ENCODE data around the gene TMOD4. TPM values are rescaled to one million over a fixed set of nuclear protein-coding genes. Genes with fewer than 3 reads are reported as not detected.
A peak's percentile ranks its signal among the peaks of the same experiment; 100 is the strongest.

TMOD4 gene
- total RNA-seq, 2 experiments from 2014 or later: 2.3 to 2.5 TPM

- Mint-ChIP-seq H3K4me3 (no peak overlapping the region), H3K36me3 (no peaks in the 10 kb centered on the region), H3K27ac (no peak overlapping the region), H3K9me3 (no peaks in the 10 kb centered on the region), H3K4me1 (peaks cover 9% of the 10 kb centered on the region), H3K27me3 (no peaks in the 10 kb centered on the region)
- no peak for DNase-seq
Measured at GRCh38 chr1:151135433-151136385, 40.1 kb downstream of the TMOD4 start.

- Mint-ChIP-seq H3K36me3 (no peaks in the 10 kb centered on the region), H3K27ac (no peak overlapping the region), H3K27me3 (no peaks in the 10 kb centered on the region), H3K9me3 (no peaks in the 10 kb centered on the region), H3K4me3 (no peak overlapping the region), H3K4me1 (peaks cover 12% of the 10 kb centered on the region)
- DNase-seq: no peak
Measured at GRCh38 chr1:151134991-151135390, 40.8 kb downstream of the TMOD4 start.

GRCh38 chr1:151134396-151134795, 41.4 kb downstream of the TMOD4 start:
- Mint-ChIP-seq H3K9me3 (no peaks in the 10 kb centered on the region), H3K27ac (no peak overlapping the region), H3K27me3 (no peaks in the 10 kb centered on the region), H3K4me1 (peaks cover 12% of the 10 kb centered on the region), H3K36me3 (no peaks in the 10 kb centered on the region), H3K4me3 (no peak overlapping the region)
- DNase-seq: no peak

GRCh38 chr1:151133018-151133806, 42.6 kb downstream of the TMOD4 start:
- H3K36me3 Mint-ChIP-seq: no peaks in the 10 kb centered on the region
- H3K4me3 Mint-ChIP-seq: peak overlapping the region; percentile 30
- H3K27ac Mint-ChIP-seq: no peak overlapping the region
- H3K27me3 Mint-ChIP-seq: no peaks in the 10 kb centered on the region
- H3K9me3 Mint-ChIP-seq: no peaks in the 10 kb centered on the region
- peaks cover 12% of the 10 kb centered on the region for H3K4me1 Mint-ChIP-seq
- no peak for DNase-seq

GRCh38 chr1:151132335-151133017, 43.3 kb downstream of the TMOD4 start:
- H3K36me3 Mint-ChIP-seq: no peaks in the 10 kb centered on the region
- H3K27ac Mint-ChIP-seq: no peak overlapping the region
- peaks cover 12% of the 10 kb centered on the region for H3K4me1 Mint-ChIP-seq
- H3K9me3 Mint-ChIP-seq: no peaks in the 10 kb centered on the region
- no peak for DNase-seq
- no peaks in the 10 kb centered on the region for H3K27me3 Mint-ChIP-seq
- H3K4me3 Mint-ChIP-seq: no peak overlapping the region

- no peak for DNase-seq
- peaks cover 12% of the 10 kb centered on the region for H3K4me1 Mint-ChIP-seq
- no peaks in the 10 kb centered on the region for H3K36me3 Mint-ChIP-seq
- H3K27ac Mint-ChIP-seq: peak overlapping the region; percentile 87
- no peaks in the 10 kb centered on the region for H3K27me3 Mint-ChIP-seq
- H3K4me3 Mint-ChIP-seq: peak overlapping the region; percentile 78
- no peaks in the 10 kb centered on the region for H3K9me3 Mint-ChIP-seq
Measured at GRCh38 chr1:151131701-151132334, 44.0 kb downstream of the TMOD4 start.

GRCh38 chr1:151130987-151131586, 44.7 kb downstream of the TMOD4 start:
- H3K4me1 Mint-ChIP-seq: peaks cover 12% of the 10 kb centered on the region
- peak overlapping the region; percentile 87 for H3K27ac Mint-ChIP-seq
- peak overlapping the region; percentile 78 for H3K4me3 Mint-ChIP-seq
- peak; percentile 89 for DNase-seq
- no peaks in the 10 kb centered on the region for H3K9me3 Mint-ChIP-seq
- H3K36me3 Mint-ChIP-seq: no peaks in the 10 kb centered on the region
- H3K27me3 Mint-ChIP-seq: no peaks in the 10 kb centered on the region

GRCh38 chr1:151128800-151129199, 47.0 kb downstream of the TMOD4 start:
- Mint-ChIP-seq H3K27me3 (no peaks in the 10 kb centered on the region), H3K27ac (no peak overlapping the region), H3K4me3 (no peak overlapping the region), H3K4me1 (peaks cover 12% of the 10 kb centered on the region), H3K9me3 (no peaks in the 10 kb centered on the region), H3K36me3 (no peaks in the 10 kb centered on the region)
- DNase-seq: no peak

GRCh38 chr1:151124763-151125403, 50.9 kb downstream of the TMOD4 start:
- Mint-ChIP-seq H3K4me3 (no peak overlapping the region), H3K36me3 (no peaks in the 10 kb centered on the region), H3K27me3 (no peaks in the 10 kb centered on the region), H3K27ac (no peak overlapping the region), H3K9me3 (no peaks in the 10 kb centered on the region), H3K4me1 (no peaks in the 10 kb centered on the region)
- no peak for DNase-seq

Other genes with a start within 250 kb of the TMOD4 start
- 10 to 100 TPM; 40.4 to 51.1 TPM for gene SETDB1, start 249.6 kb downstream of the TMOD4 start, total RNA-seq
- gene CERS2, start 201.1 kb downstream of the TMOD4 start, total RNA-seq: 100 to 1,000 TPM; 160 to 166 TPM
- not detected for gene ANXA9, start 193.7 kb downstream of the TMOD4 start, total RNA-seq
- gene MINDY1, start 169.1 kb downstream of the TMOD4 start, total RNA-seq: 10 to 100 TPM in 1 of 2 experiments, 1 to 10 TPM in 1; 9.4 to 11.6 TPM
- gene PRUNE1, start 167.5 kb downstream of the TMOD4 start, total RNA-seq: 10 to 100 TPM; 13.0 to 14.4 TPM
- under 1 TPM; 0.52 to 0.54 TPM for gene BNIPL, start 139.4 kb downstream of the TMOD4 start, total RNA-seq
- 1 to 10 TPM; 1.1 to 1.2 TPM for gene C1orf56, start 128.2 kb downstream of the TMOD4 start, total RNA-seq
- 100 to 1,000 TPM; 128 TPM for gene CDC42SE1, start 116.4 kb downstream of the TMOD4 start, total RNA-seq
- 1 to 10 TPM; 4.9 to 5.0 TPM for gene MLLT11, start 115.6 kb downstream of the TMOD4 start, total RNA-seq
- 10 to 100 TPM; 17.9 to 19.1 TPM for gene GABPB2, start 105.2 kb downstream of the TMOD4 start, total RNA-seq
- 1 to 10 TPM; 1.4 to 4.1 TPM for gene SEMA6C, start 29.4 kb downstream of the TMOD4 start, total RNA-seq
- 10 to 100 TPM; 22.2 to 22.3 TPM for gene TNFAIP8L2, start 19.3 kb downstream of the TMOD4 start, total RNA-seq
- gene LYSMD1, start 10.1 kb downstream of the TMOD4 start, total RNA-seq: 1 to 10 TPM; 3.5 TPM
- gene SCNM1, start 9.8 kb downstream of the TMOD4 start, total RNA-seq: 10 to 100 TPM; 80.9 to 81.9 TPM
- 10 to 100 TPM; 66.4 to 79.1 TPM for gene VPS72, start 14.2 kb upstream of the TMOD4 start, total RNA-seq
- 10 to 100 TPM; 70.0 to 72.3 TPM for gene PIP5K1A, start 22.6 kb upstream of the TMOD4 start, total RNA-seq
- 100 to 1,000 TPM; 217 to 249 TPM for gene PSMD4, start 78.8 kb upstream of the TMOD4 start, total RNA-seq
- 10 to 100 TPM; 27.0 to 29.9 TPM for gene ZNF687, start 106.3 kb upstream of the TMOD4 start, total RNA-seq
- 10 to 100 TPM; 46.4 to 49.4 TPM for gene PI4KB, start 151.4 kb upstream of the TMOD4 start, total RNA-seq
- gene RFX5, start 171.3 kb upstream of the TMOD4 start, total RNA-seq: 10 to 100 TPM; 55.2 to 58.6 TPM
- not detected for gene SELENBP1, start 196.7 kb upstream of the TMOD4 start, total RNA-seq
- 100 to 1,000 TPM; 413 to 425 TPM for gene PSMB4, start 223.6 kb upstream of the TMOD4 start, total RNA-seq